Astrocyte (in vitro differentiated cells and primary cell): ENCODE data around the gene SLC26A1. TPM values are rescaled to one million over a fixed set of nuclear protein-coding genes. Genes with fewer than 3 reads are reported as not detected.
A peak's percentile ranks its signal among the peaks of the same experiment; 100 is the strongest.

Experiments used
- DNase-seq: peaks from one replicate; pipeline ENCODE4 v3.0.0-alpha.2; 2010; ENCODE audit warnings: low read depth
- FAIRE-seq: peaks from 2 replicates; lab custom pipeline; 2011; peaks lifted over from hg19 to GRCh38; lab: Jason Lieb, UNC
- H2AFZ ChIP-seq: 2 replicates; pipeline ENCODE4 v1.6.0; 2012; ENCODE audit warnings: low read depth, low read length, inconsistent platforms
- H3K27ac ChIP-seq: 2 replicates; pipeline ENCODE4 v1.5.1; 2011; ENCODE audit warnings: low read depth, low read length, inconsistent platforms
- H3K27me3 ChIP-seq: 2 replicates; pipeline ENCODE4 v1.6.0; 2011; ENCODE audit warnings: low read length, inconsistent platforms; ENCODE audit not compliant: insufficient read depth
- H3K36me3 ChIP-seq: 2 replicates; pipeline ENCODE4 v1.5.1; 2011; ENCODE audit warnings: low read length, inconsistent platforms; ENCODE audit not compliant: insufficient read depth
- H3K4me1 ChIP-seq: 2 replicates; pipeline ENCODE4 v1.5.1; 2011; ENCODE audit warnings: low read length, inconsistent platforms; ENCODE audit not compliant: insufficient read depth
- H3K4me2 ChIP-seq: 2 replicates; pipeline ENCODE4 v1.6.0; 2012; ENCODE audit warnings: low read length, inconsistent platforms
- H3K4me3 ChIP-seq: 2 replicates; pipeline ENCODE4 v1.5.1; 2011; ENCODE audit warnings: low read depth, mild to moderate bottlenecking, low read length, inconsistent platforms; ENCODE audit not compliant: insufficient read depth
- H3K79me2 ChIP-seq: 2 replicates; pipeline ENCODE4 v1.6.0; 2012; ENCODE audit warnings: mild to moderate bottlenecking, low read length, inconsistent platforms; ENCODE audit not compliant: insufficient read depth
- H3K9ac ChIP-seq: 2 replicates; pipeline ENCODE4 v1.6.0; 2012; ENCODE audit warnings: mild to moderate bottlenecking, low read length, inconsistent platforms
- H3K9me3 ChIP-seq: 2 replicates; pipeline ENCODE4 v1.5.1; 2012; ENCODE audit warnings: low read depth, mild to moderate bottlenecking, low read length, inconsistent platforms; ENCODE audit not compliant: insufficient read depth
- H4K20me1 ChIP-seq: 2 replicates; pipeline ENCODE4 v1.6.0; 2012; ENCODE audit warnings: low read length, inconsistent platforms; ENCODE audit not compliant: insufficient read depth
- H3K27ac Mint-ChIP-seq: one replicate; pipeline ENCODE4 v1.8.0; 2021; ENCODE audit warnings: mild to moderate bottlenecking, mixed read lengths; ENCODE audit not compliant: unreplicated experiment
- H3K27me3 Mint-ChIP-seq: one replicate; pipeline ENCODE4 v1.8.0; 2021; ENCODE audit warnings: low read depth, mixed read lengths; ENCODE audit not compliant: unreplicated experiment
- H3K36me3 Mint-ChIP-seq: one replicate; pipeline ENCODE4 v1.8.0; 2021; ENCODE audit warnings: low read depth, mixed read lengths; ENCODE audit not compliant: unreplicated experiment
- H3K4me1 Mint-ChIP-seq: one replicate; pipeline ENCODE4 v1.8.0; 2021; ENCODE audit warnings: low read depth, mixed read lengths; ENCODE audit not compliant: unreplicated experiment
- H3K4me3 Mint-ChIP-seq: one replicate; pipeline ENCODE4 v1.8.0; 2021; ENCODE audit warnings: mild to moderate bottlenecking, moderate library complexity, mixed read lengths; ENCODE audit not compliant: unreplicated experiment
- H3K9me3 Mint-ChIP-seq: one replicate; pipeline ENCODE4 v1.8.0; 2021; ENCODE audit warnings: mild to moderate bottlenecking, mixed read lengths; ENCODE audit not compliant: unreplicated experiment
- EZH2 ChIP-seq: IDR thresholded peaks from 2 replicates; pipeline ENCODE4 v1.6.1; 2012; ENCODE audit warnings: mild to moderate bottlenecking, low read length, inconsistent platforms; ENCODE audit not compliant: insufficient read depth
- total RNA-seq: library from RNA; stranded (reverse); gene quantifications from 2 replicates; pipeline ENCODE4 v1.2.1, GENCODE V29; 2021
- TF ChIP-seq, protein P1 (sequence below): IDR thresholded peaks from 2 replicates; pipeline ENCODE4 v1.5.1; 2011; ENCODE audit warnings: low read depth, mild to moderate bottlenecking, inconsistent platforms, low read length, moderate library complexity; ENCODE audit not compliant: insufficient read depth

Gene SLC26A1
- total RNA-seq, 1 donor from 2014 or later: 0.34 TPM

DNA sequence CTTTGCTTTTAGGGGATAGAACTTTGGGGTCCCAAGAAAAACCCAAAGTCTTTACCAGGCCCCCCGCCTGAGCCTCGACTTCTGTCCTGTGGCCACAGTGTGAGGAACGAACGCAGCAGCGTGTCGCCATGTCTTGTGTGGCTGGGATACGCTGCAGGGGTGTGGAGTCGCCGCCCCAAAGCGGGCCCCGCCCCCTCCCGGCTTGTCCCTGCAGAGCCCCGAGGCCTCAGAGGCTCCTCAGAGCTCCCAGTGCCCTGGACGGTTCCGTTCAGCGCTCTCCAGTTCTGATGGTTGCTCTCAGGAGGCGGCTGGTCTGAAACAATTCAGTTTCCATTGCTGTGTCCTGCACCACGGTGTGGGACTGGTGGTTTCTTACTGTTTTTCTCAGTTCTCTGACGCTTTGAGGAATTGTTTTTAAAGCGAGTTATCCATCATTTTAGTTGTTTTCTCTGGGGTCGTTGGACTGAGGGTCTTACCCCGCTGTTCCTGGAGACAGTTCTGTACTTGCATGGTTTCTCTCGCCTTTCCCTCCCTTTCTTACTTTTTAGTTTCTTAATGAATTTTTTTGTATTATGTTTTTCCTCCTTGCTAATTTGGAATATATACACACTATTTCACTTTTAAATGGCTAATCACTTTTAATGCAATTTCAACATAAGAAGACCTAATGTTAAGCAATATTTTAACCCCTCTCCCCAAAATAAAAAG lies 7.9 kb downstream of the SLC26A1 start:
- no peak for FAIRE-seq
- DNase-seq: no peak
- Histone ChIP-seq H3K4me3 (no peak overlapping the region), H3K4me1 (peaks cover 24% of the 10 kb centered on the region), H3K36me3 (no peaks in the 10 kb centered on the region), H4K20me1 (peaks cover 9% of the 10 kb centered on the region), H2AFZ (peak overlapping the region; percentile 44), H3K27me3 (no peaks in the 10 kb centered on the region), H3K9ac (no peak overlapping the region), H3K9me3 (no peaks in the 10 kb centered on the region), H3K27ac (no peak overlapping the region), H3K79me2 (no peaks in the 10 kb centered on the region), H3K4me2 (peak overlapping the region; percentile 78)
- H3K36me3 Mint-ChIP-seq: peaks cover 3% of the 10 kb centered on the region
- no peaks in the 10 kb centered on the region for H3K9me3 Mint-ChIP-seq
- H3K4me1 Mint-ChIP-seq: peaks cover 8% of the 10 kb centered on the region
- H3K27ac Mint-ChIP-seq: peak overlapping the region; percentile 4
- peaks cover 3% of the 10 kb centered on the region for H3K27me3 Mint-ChIP-seq
- H3K4me3 Mint-ChIP-seq: peak overlapping the region; percentile 94
- TF ChIP-seq, protein P1, sequence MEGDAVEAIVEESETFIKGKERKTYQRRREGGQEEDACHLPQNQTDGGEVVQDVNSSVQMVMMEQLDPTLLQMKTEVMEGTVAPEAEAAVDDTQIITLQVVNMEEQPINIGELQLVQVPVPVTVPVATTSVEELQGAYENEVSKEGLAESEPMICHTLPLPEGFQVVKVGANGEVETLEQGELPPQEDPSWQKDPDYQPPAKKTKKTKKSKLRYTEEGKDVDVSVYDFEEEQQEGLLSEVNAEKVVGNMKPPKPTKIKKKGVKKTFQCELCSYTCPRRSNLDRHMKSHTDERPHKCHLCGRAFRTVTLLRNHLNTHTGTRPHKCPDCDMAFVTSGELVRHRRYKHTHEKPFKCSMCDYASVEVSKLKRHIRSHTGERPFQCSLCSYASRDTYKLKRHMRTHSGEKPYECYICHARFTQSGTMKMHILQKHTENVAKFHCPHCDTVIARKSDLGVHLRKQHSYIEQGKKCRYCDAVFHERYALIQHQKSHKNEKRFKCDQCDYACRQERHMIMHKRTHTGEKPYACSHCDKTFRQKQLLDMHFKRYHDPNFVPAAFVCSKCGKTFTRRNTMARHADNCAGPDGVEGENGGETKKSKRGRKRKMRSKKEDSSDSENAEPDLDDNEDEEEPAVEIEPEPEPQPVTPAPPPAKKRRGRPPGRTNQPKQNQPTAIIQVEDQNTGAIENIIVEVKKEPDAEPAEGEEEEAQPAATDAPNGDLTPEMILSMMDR: no peak
- no peak for TF ChIP-seq EZH2

DNA sequence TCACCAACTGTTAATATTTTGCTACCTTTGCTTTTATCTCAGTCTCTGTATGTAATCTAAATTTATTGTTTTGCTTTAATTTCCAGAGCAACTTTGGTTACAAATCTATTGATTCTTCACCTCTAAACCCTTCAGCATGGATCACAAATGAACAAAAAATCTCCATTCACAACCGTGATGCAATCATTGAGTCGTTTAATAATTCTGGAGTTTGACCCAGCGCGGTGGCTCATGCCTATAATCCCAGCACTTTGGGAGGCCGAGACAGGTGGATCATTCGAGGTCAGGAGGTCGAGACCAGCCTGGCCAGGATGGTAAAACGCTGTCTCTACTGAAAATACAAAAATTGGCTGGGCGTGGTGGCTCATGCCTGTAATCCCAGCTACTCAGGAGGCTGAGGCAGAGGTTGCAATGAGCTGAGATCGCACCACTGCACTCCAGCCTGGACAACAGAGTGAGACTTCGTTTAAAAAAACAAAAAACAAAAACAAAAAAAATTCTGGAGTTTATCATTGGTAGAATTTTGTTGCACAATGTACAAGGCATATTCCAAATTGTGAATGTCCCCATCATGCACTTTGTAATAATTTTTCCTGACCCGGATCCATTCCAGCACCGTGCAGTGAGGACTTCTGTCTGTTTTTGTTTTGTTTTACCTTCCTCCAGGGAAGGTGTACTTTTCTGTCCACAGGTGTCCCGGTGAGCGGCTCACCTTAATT lies 8.7 kb downstream of the SLC26A1 start:
- H3K27ac Mint-ChIP-seq: no peak overlapping the region

More for the DNA sequence above, 8.7 kb downstream of the SLC26A1 start:
- no peak for DNase-seq
- Histone ChIP-seq H3K9ac (no peak overlapping the region), H3K9me3 (no peaks in the 10 kb centered on the region), H3K27ac (no peak overlapping the region), H3K27me3 (no peaks in the 10 kb centered on the region), H3K36me3 (no peaks in the 10 kb centered on the region), H3K4me2 (peak overlapping the region; percentile 78), H4K20me1 (peaks cover 9% of the 10 kb centered on the region), H2AFZ (peak overlapping the region; percentile 44), H3K4me1 (peaks cover 24% of the 10 kb centered on the region), H3K79me2 (no peaks in the 10 kb centered on the region), H3K4me3 (no peak overlapping the region)
- Mint-ChIP-seq H3K36me3 (peaks cover 3% of the 10 kb centered on the region), H3K9me3 (no peaks in the 10 kb centered on the region), H3K4me3 (peak overlapping the region; percentile 70), H3K4me1 (peaks cover 11% of the 10 kb centered on the region), H3K27me3 (peaks cover 3% of the 10 kb centered on the region)
- TF ChIP-seq, protein P1: no peak
- TF ChIP-seq EZH2: no peak
- no peak for FAIRE-seq
